NK-92 treated with Interleukin-12 subunit alpha and Interleukin-12 subunit beta, amount 100 ng/mL, for 24 hours (cell line): ENCODE results near the gene CACNA1E.

Source experiments
- DNase-seq: peaks from one replicate; lab custom pipeline; 2025; lab: John Stamatoyannopoulos, UW

The CACNA1E gene

GRCh38 chr1:181701891-181702290 lies 218.6 kb downstream of the CACNA1E start:
- DNase-seq, result no peak

GRCh38 chr1:181704546-181704945 lies 221.2 kb downstream of the CACNA1E start:
- DNase-seq, result no peak

GRCh38 chr1:181711820-181712219 lies 228.5 kb downstream of the CACNA1E start:
- no peak for DNase-seq

- DNase-seq, result no peak
These were observed 229.4 kb downstream of the CACNA1E start for GRCh38 chr1:181712711-181713110.

- DNase-seq, result no peak
These were observed 231.1 kb downstream of the CACNA1E start for GRCh38 chr1:181714428-181714827.

- DNase-seq, result no peak
These were observed 234.7 kb downstream of the CACNA1E start for GRCh38 chr1:181718034-181718433.

- no peak for DNase-seq
These were observed 243.1 kb downstream of the CACNA1E start for GRCh38 chr1:181726320-181727012.

GRCh38 chr1:181730606-181731005 lies 247.3 kb downstream of the CACNA1E start:
- DNase-seq, result no peak

- DNase-seq, result no peak
These were observed 249.1 kb downstream of the CACNA1E start for GRCh38 chr1:181732218-181732990.

GRCh38 chr1:181733486-181733885 lies 250.2 kb downstream of the CACNA1E start:
- no peak for DNase-seq

GRCh38 chr1:181737056-181737455 lies 253.7 kb downstream of the CACNA1E start:
- DNase-seq, result no peak

GRCh38 chr1:181739214-181739613 lies 255.9 kb downstream of the CACNA1E start:
- DNase-seq, result no peak

- DNase-seq, result no peak
These were observed 259.1 kb downstream of the CACNA1E start for GRCh38 chr1:181742426-181742825.

GRCh38 chr1:181743878-181744312 lies 260.6 kb downstream of the CACNA1E start:
- DNase-seq, result no peak

- DNase-seq, result no peak
These were observed 262.9 kb downstream of the CACNA1E start for GRCh38 chr1:181746224-181746623.

GRCh38 chr1:181748013-181748412 lies 264.7 kb downstream of the CACNA1E start:
- DNase-seq, result no peak

GRCh38 chr1:181754103-181754502 lies 270.8 kb downstream of the CACNA1E start:
- no peak for DNase-seq

- DNase-seq, result no peak
These were observed 276.2 kb downstream of the CACNA1E start for GRCh38 chr1:181759481-181759880.

- DNase-seq, result no peak
These were observed 280.4 kb downstream of the CACNA1E start for GRCh38 chr1:181763736-181764135.

- no peak for DNase-seq
These were observed 282.2 kb downstream of the CACNA1E start for GRCh38 chr1:181765451-181766026.

GRCh38 chr1:181767001-181767708 lies 283.8 kb downstream of the CACNA1E start:
- no peak for DNase-seq

GRCh38 chr1:181768211-181768929 lies 285.1 kb downstream of the CACNA1E start:
- DNase-seq, result no peak
